ENCODE measurements around the gene SLAMF6.

DNA sequence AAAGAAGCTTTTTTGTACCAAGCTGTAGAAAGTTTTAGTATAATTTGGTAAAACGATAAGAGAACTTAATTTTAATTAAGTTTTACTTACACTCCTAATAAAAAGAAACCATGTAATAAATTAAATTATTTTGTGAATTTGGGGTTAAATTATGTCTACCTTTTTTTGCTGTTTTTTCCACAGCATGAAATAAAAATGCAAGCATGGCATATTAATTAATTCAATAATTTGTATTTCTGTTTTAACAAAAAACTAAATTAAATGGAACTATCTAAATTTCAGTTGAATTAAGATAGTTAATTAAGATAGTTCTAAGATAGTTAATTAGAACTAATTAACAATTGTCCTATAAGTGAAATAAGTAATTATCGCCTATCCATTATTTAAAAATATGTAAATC lies 83.3 kb downstream of the SLAMF6 start:
- TF ChIP-seq, protein P1, sequence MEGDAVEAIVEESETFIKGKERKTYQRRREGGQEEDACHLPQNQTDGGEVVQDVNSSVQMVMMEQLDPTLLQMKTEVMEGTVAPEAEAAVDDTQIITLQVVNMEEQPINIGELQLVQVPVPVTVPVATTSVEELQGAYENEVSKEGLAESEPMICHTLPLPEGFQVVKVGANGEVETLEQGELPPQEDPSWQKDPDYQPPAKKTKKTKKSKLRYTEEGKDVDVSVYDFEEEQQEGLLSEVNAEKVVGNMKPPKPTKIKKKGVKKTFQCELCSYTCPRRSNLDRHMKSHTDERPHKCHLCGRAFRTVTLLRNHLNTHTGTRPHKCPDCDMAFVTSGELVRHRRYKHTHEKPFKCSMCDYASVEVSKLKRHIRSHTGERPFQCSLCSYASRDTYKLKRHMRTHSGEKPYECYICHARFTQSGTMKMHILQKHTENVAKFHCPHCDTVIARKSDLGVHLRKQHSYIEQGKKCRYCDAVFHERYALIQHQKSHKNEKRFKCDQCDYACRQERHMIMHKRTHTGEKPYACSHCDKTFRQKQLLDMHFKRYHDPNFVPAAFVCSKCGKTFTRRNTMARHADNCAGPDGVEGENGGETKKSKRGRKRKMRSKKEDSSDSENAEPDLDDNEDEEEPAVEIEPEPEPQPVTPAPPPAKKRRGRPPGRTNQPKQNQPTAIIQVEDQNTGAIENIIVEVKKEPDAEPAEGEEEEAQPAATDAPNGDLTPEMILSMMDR (IDR thresholded peaks at IDR 0.05): no peak
- TF ChIP-seq EP300 (IDR thresholded peaks at IDR 0.05): no peak
